ENCODE data around the gene CLOCK. TPM values are rescaled to one million over a fixed set of nuclear protein-coding genes. Genes with fewer than 3 reads are reported as not detected.

The CLOCK gene
- polyA plus RNA-seq, 4 donors = 21.2 to 23.6 (median 22.1) TPM

GRCh38 chr4:55437356-55437796 lies 109.3 kb downstream of the CLOCK start:
- DNase-seq (ENCODE audit: low read depth in 4 of 4, low spot score in 3 of 4) = no peak

GRCh38 chr4:55435141-55435841 lies 111.4 kb downstream of the CLOCK start:
- no peak for DNase-seq (ENCODE audit: low read depth in 4 of 4, low spot score in 3 of 4)

GRCh38 chr4:55431710-55432336 lies 114.9 kb downstream of the CLOCK start:
- no peak for DNase-seq (ENCODE audit: low read depth in 4 of 4, low spot score in 3 of 4)

- no peak for DNase-seq (ENCODE audit: low read depth in 4 of 4, low spot score in 3 of 4)
These were observed 121.9 kb downstream of the CLOCK start for GRCh38 chr4:55424791-55425190.

GRCh38 chr4:55416176-55416575 lies 130.5 kb downstream of the CLOCK start:
- DNase-seq (ENCODE audit: low read depth in 4 of 4, low spot score in 3 of 4) = no peak

GRCh38 chr4:55411621-55412020 lies 135.1 kb downstream of the CLOCK start:
- no peak for DNase-seq (ENCODE audit: low read depth in 4 of 4, low spot score in 3 of 4)

- DNase-seq (ENCODE audit: low read depth in 4 of 4, low spot score in 3 of 4) = no peak
These were observed 136.3 kb downstream of the CLOCK start for GRCh38 chr4:55410431-55410830.

- no peak for DNase-seq (ENCODE audit: low read depth in 4 of 4, low spot score in 3 of 4)
These were observed 137.1 kb downstream of the CLOCK start for GRCh38 chr4:55409468-55410171.

- DNase-seq (ENCODE audit: low read depth in 4 of 4, low spot score in 3 of 4) = no peak
These were observed 138.9 kb downstream of the CLOCK start for GRCh38 chr4:55407764-55408163.

- no peak for DNase-seq (ENCODE audit: low read depth in 4 of 4, low spot score in 3 of 4)
These were observed 139.6 kb downstream of the CLOCK start for GRCh38 chr4:55407119-55407518.

GRCh38 chr4:55406545-55406944 lies 140.2 kb downstream of the CLOCK start:
- DNase-seq (ENCODE audit: low read depth in 4 of 4, low spot score in 3 of 4) = no peak

GRCh38 chr4:55405073-55405472 lies 141.6 kb downstream of the CLOCK start:
- DNase-seq (ENCODE audit: low read depth in 4 of 4, low spot score in 3 of 4) = no peak

GRCh38 chr4:55399581-55399980 lies 147.1 kb downstream of the CLOCK start:
- no peak for DNase-seq (ENCODE audit: low read depth in 4 of 4, low spot score in 3 of 4)

- no peak for DNase-seq (ENCODE audit: low read depth in 4 of 4, low spot score in 3 of 4)
These were observed 147.7 kb downstream of the CLOCK start for GRCh38 chr4:55398966-55399365.

- no peak for DNase-seq (ENCODE audit: low read depth in 4 of 4, low spot score in 3 of 4)
These were observed 148.2 kb downstream of the CLOCK start for GRCh38 chr4:55398461-55398860.

GRCh38 chr4:55397520-55398321 lies 149.0 kb downstream of the CLOCK start:
- DNase-seq (ENCODE audit: low read depth in 4 of 4, low spot score in 3 of 4) = no peak

- DNase-seq (ENCODE audit: low read depth in 4 of 4, low spot score in 3 of 4) = no peak
These were observed 149.6 kb downstream of the CLOCK start for GRCh38 chr4:55397126-55397436.

- peak in 1 of 4 donors; percentile 35 for DNase-seq (ENCODE audit: low read depth in 4 of 4, low spot score in 3 of 4)
These were observed 150.2 kb downstream of the CLOCK start for GRCh38 chr4:55396308-55397125.

GRCh38 chr4:55395529-55396307 lies 151.0 kb downstream of the CLOCK start, which contains the start of gene TMEM165:
TSS of gene TMEM165 (plus strand) at chr4:55395957. CDS start at chr4:55396190, 233 bp downstream.
- DNase-seq (ENCODE audit: low read depth in 4 of 4, low spot score in 3 of 4) = peak; percentile 68 to 75 (median 74)
